ENCODE results near the gene OSBPL10.

DNA sequence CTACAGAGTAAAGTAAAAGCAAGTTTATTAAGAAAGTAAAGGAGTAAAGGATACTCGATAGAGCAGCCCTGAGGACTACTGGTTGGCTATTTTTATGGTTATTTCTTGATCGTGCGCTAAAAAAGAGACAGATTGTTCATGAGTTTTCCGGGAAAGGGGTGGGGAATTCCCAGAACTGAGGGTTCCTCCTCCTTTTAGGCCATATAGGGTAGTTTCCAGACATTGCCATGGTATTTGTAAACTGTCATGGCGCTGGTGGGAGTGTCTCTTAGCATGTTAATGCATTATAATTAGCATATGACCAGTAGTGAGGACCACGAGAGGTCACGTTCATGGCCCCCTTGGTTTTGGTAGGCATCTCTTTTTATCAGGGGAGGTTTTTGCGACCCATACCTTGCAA, 213.1 kb downstream of the OSBPL10 start:
- TF ChIP-seq, protein P1, sequence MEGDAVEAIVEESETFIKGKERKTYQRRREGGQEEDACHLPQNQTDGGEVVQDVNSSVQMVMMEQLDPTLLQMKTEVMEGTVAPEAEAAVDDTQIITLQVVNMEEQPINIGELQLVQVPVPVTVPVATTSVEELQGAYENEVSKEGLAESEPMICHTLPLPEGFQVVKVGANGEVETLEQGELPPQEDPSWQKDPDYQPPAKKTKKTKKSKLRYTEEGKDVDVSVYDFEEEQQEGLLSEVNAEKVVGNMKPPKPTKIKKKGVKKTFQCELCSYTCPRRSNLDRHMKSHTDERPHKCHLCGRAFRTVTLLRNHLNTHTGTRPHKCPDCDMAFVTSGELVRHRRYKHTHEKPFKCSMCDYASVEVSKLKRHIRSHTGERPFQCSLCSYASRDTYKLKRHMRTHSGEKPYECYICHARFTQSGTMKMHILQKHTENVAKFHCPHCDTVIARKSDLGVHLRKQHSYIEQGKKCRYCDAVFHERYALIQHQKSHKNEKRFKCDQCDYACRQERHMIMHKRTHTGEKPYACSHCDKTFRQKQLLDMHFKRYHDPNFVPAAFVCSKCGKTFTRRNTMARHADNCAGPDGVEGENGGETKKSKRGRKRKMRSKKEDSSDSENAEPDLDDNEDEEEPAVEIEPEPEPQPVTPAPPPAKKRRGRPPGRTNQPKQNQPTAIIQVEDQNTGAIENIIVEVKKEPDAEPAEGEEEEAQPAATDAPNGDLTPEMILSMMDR (conservative IDR thresholded peaks at IDR 0.05 in 1 of 2, IDR thresholded peaks at IDR 0.05 in 1 of 2; ENCODE audit: low read depth in 1 of 2, low read length in 2 of 2): no peak
- no peak for TF ChIP-seq EZH2 (IDR thresholded peaks at IDR 0.05; ENCODE audit: low read length, missing control alignments)

All from fibroblast of lung (primary cell).